HG02763 (cell line): ENCODE data around the gene SCRN3.

Experiments used
- ATAC-seq: cut with Tn5 transposase; IDR thresholded peaks from one replicate; pipeline ENCODE4 v1.9.1; 2021; ENCODE audit warnings: mild to moderate bottlenecking, moderate library complexity; ENCODE audit not compliant: unreplicated experiment

The SCRN3 gene

DNA sequence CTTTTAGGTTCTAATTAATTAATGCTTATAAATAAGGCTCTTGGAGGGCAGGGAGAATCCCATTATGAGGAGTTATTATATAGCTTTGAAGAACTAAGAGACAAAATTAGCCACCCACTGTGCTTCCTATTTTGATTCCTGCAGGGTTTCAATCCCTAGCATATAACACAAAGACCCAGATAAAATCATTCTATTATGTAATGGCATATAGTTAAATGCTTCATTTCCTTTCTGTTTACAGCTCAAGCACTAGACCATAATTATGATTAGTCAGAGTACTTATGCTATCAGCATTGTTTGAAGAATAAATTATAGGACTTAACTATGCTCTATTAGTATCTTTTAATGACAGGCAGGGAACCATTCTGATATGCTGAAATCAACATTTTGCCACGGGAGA lies 82.2 kb downstream of the SCRN3 start:
- ATAC-seq = no peak
